GM19452 (cell line): ENCODE data around the gene C1orf232.
A peak's percentile ranks its signal among the peaks of the same experiment; 100 is the strongest.

Source experiments
- ATAC-seq: cut with Tn5 transposase; IDR thresholded peaks from one replicate; pipeline ENCODE4 v1.9.1; 2021; ENCODE audit not compliant: unreplicated experiment

The C1orf232 gene

GRCh38 chr1:26180010-26180506, 11.3 kb upstream of the C1orf232 start:
- ATAC-seq: no peak

GRCh38 chr1:26177182-26177684, 8.5 kb upstream of the C1orf232 start, which contains the start of gene CNKSR1:
Gene CNKSR1, plus strand, starts transcription at chr1:26177491. Its CDS starts 57 bp downstream, at chr1:26177548.
- no peak for ATAC-seq

- no peak for ATAC-seq
Observed at GRCh38 chr1:26175346-26175745, 6.6 kb upstream of the C1orf232 start.

GRCh38 chr1:26171084-26172072, 2.6 kb upstream of the C1orf232 start, which contains the start of gene ZNF593OS:
Gene ZNF593OS, minus strand, starts transcription at chr1:26171832. Its CDS starts 171 bp downstream, at chr1:26171661.
- no peak for ATAC-seq

GRCh38 chr1:26170472-26170821, 1.7 kb upstream of the C1orf232 start:
- no peak for ATAC-seq

GRCh38 chr1:26169669-26170471, 1.1 kb upstream of the C1orf232 start, which contains the start of gene ZNF593:
Gene ZNF593, plus strand, starts transcription at chr1:26169908. Its CDS starts 76 bp downstream, at chr1:26169984.
- ATAC-seq: peak; percentile 91

- ATAC-seq: no peak
Observed at GRCh38 chr1:26169198-26169554, 413 bp upstream of the C1orf232 start.

GRCh38 chr1:26166719-26167281, 2.0 kb downstream of the C1orf232 start:
- ATAC-seq: no peak

GRCh38 chr1:26164861-26165842, 3.6 kb downstream of the C1orf232 start:
- ATAC-seq: no peak

GRCh38 chr1:26164036-26164860, 4.5 kb downstream of the C1orf232 start:
- ATAC-seq: no peak

- ATAC-seq: no peak
Observed at GRCh38 chr1:26163684-26164035, 5.1 kb downstream of the C1orf232 start.

- ATAC-seq: no peak
Observed at GRCh38 chr1:26162220-26162709, 6.5 kb downstream of the C1orf232 start.

GRCh38 chr1:26161415-26162219, 7.1 kb downstream of the C1orf232 start:
- no peak for ATAC-seq

- ATAC-seq: no peak
Observed at GRCh38 chr1:26160527-26161414, 8.0 kb downstream of the C1orf232 start.

- ATAC-seq: no peak
Observed at GRCh38 chr1:26159743-26160039, 9.1 kb downstream of the C1orf232 start.

- no peak for ATAC-seq
Observed at GRCh38 chr1:26158908-26159742, 9.6 kb downstream of the C1orf232 start, which contains the start of gene FAM110D. Gene FAM110D, plus strand, starts transcription at chr1:26159079. Its CDS starts 2,213 bp downstream, at chr1:26161292.
